Medulla oblongata (tissue), 1 donor: ENCODE data around the gene TMEM163.
"Not testable (repeated sequence)": the region's sequence is repeated elsewhere in the genome, so short reads cannot be mapped to it uniquely, and the experiment has no call there.

Source experiments
- DNase-seq: peaks from one replicate; pipeline ENCODE4 v3.0.0-alpha.2; 2015; ENCODE audit errors: extremely low spot score

The TMEM163 gene

DNA sequence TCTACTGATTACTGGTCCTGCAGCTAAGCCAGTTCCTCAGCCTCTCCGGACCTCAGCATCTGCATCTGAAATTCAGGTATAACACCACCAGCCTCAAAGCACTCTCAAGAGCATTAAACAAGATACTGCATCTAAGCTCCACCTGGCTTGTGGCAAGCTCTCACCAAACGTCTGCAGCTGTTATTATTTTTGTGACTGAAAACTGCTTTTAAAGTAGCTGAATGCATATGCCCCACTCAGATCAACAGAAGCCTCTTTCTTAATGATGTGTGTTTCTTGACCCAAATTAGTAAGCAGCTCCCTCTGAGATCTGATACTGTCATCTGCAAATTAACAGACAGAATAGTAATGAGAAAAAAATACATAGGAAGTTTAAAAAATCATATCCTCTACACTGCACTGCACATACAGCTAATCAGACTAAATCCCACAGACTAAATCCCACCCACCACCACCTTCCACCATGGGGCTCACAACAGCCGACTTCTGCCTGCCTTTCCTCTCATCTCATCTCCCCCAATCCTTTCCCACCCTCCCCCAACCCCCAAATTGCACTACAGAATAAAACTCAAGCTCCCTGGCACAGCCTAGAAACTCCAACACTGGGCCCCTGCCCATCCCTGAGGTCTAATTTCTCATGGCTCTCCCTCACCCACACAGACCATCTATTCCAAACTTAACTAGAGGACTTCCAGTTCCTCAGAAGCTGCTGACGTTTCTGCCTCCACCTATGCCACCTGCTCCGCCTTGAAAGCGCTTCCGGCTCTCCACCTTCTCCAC lies 52.9 kb downstream of the TMEM163 start:
- no peak for DNase-seq

DNA sequence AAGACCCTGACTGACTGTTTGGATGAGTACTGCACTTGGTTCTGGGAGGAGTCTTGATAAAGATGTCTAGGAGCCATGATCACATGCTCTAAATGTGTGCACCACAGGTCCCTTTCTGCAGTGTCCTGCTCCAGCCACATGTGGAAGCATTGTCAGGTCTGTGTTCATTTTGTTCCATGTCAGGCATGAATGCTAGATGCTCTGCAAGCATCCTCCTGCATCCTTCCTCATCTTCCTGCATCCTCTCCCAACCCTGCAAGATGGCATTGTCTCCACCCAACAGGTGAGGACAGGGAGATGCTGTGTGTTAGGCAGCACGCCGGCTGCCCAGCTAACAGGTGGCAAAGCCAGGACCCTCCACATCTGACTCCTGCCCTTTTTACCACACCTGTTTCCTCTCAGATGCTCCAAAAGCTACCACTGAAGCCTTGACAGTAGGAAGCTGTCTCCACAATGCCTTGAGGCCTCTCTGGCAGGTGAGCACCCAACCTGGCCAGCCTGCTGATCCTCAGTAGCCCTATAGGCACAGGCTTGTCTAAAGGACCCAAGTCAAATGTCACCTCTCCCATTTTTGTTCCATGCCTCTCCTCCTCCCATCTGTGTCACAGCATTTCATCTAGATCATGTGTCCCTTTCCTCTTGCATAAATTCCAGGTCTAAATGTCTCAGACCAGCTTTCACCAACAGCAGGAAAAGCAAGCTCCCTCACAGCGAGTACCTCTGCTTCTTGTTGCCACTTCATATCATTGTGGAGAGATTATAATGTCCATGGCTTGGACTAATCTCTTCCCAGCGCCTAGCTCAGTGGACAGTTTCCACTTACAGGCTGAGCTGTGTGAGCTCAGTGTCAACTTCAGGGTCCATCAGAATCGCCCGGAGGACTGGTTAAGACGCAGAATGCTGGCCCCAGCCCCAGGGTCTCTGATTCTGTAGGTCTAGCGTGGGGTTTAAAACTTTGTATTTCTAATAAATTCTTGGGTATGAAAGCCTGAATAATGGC lies 55.0 kb downstream of the TMEM163 start:
- no peak for DNase-seq

DNA sequence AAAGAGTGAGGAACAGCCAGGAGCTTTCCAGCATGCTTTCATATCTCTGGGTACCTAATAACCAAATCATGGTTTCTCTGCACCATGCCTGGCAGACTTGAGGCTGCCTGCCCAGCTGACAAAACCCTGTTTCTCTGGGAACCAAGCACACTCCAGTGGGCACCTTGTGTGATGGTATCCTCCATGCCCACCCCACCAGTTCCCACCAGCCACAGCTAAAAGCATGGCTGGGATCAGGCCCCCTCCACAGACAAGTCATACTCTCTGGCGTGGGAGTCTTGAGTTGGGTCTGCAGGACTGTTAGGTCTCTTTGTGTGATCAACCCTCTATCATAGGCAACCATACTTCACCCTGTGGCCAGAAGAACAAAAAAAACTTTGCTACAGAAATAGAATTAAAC lies 56.0 kb downstream of the TMEM163 start:
- DNase-seq = no peak

DNA sequence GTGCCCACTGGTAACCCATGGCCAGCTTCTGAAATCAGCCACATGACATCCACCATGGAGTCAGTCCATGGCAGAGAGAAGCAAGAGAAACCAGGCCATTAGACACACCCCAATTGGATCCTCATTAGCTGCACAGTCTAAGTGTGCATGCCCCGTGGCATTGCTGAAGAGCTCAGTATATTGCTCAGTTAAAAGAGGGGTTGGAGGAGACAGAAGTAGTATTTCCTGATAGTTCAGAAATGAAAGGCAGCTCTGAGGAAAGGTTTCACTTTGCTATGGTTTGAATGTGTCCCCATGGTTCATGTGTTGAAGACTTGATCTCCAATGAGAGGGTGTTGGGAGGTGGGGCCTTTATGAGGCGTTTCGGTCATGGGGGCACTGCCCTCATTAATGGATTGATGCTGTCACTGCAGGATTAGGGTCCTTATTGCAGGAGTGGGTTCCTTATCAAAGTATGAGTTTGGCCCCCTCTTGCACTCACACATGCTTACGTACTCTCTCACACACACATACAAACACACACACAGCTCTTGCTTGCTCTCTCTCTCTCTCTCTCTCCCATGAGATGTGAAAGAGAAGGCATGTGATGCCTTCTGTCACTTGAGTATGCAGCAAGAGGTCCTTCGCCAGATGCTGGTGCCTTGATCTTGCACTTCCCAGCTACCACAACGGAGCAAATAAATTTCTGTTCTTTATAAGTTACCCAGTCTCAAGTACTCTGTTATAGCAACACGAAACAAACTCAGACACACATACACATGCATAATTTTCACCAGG lies 58.0 kb downstream of the TMEM163 start:
- DNase-seq = no peak

DNA sequence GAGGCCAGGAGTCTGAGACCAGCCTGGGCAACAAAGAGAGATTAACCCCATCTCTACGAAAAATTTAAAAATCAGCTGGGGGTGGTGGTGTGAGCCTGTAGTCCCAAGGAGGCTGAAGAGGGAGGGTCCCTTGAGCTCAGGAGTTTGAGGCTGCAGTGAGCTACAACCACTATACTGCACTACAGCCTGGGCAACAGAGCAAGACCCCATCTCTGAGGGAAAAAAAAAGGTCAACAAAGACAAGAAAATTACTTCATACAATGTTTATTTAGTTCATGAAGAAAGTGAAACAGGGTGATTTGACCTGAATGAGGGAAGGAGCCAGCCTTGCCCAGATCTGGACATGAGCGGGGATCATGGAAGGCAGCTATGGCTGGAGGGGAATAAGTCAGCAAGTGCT lies 59.1 kb downstream of the TMEM163 start:
- no peak for DNase-seq

DNA sequence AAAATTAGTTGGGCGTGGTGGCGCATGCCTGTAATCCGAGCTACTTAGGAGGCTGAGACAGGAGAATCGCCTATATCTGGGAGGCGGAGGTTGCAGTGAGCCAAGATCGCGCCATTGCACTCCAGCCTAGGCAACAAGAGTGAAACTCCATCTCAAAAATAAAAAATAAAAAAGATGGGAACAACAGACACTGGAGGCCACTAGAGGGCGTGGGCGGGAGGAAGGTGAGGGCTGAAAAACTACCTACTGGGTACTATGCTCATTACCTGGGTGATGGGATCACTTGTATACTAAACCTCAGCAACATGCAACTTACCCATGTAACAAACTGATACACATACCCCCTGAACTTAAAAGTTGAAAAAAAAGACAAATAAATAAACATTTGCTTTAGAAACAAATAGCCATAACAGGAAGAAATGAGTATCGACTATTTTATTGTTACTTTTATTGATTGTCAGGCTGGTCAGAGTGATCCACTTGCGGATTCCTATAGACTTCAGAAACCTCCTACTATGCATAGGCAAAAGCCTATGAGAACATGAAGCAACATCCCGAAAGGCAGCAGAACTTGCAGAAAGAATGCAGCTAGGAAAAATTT lies 61.0 kb downstream of the TMEM163 start:
- no peak for DNase-seq

DNA sequence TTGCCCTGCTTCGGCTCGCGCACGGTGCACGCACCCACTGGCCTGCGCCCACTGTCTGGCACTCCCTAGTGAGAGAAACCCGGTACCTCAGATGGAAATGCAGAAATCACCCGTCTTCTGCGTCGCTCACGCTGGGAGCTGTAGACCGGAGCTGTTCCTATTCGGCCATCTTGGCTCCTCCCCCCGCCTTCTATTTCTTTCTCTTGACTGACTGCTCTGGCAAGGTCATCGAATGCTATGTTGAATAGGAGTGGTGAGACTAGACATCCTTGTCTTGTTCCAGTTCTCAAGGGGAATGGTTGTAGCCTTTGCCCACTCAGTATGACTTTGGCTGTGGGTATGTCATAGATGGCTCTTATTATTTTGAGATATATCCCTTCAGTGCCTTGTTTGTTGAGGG lies 62.4 kb downstream of the TMEM163 start:
- not testable (repeated sequence) for DNase-seq

DNA sequence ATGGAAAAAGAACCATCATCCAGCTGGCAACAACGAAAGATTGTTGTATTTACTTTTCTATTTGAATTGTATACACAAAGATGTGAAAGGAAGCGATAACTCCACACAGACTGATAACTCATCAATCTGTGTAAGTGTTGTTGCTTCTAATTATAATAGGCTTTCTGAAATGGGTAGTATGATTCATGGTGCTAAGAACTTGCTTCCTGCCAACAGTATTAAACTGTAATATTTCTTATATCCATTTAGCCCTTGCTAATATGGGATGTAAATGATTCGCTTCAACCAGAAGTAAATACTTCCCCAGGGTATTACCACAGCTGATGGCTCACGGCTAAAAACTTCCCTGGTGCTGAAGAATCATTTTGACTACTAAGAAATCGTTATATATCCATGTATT lies 70.2 kb downstream of the TMEM163 start:
- DNase-seq = no peak

DNA sequence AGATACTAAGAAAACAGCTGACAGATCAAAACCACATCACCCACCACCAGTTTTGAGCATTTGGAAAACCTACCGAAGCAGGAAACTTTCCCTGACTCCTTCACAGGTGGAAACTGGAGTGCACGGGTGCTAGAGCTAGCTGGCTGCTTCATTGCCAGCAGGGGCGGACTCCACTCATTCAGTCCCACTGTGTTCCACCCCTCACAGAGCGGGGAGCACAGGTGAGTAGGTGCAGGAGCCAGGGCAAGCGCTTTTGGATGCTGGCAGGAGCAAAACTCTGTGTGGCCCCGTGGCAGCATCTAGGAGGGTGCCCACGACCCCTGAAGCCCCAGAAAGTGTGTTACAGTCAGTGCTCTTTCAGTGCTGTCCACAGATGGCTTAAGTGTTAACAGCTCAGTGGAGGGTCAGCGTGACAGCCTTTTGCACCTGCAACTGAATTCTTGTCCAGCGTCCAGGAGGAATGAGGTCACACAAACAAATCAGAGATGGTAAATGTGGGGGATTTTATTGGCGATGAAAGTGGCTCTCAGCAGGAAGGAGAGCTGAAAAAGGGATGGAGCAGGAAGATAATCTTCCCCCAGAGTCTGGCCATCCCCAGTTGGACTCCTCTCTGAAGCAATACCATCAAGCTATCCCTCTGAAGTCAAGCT lies 71.1 kb downstream of the TMEM163 start:
- DNase-seq = no peak

DNA sequence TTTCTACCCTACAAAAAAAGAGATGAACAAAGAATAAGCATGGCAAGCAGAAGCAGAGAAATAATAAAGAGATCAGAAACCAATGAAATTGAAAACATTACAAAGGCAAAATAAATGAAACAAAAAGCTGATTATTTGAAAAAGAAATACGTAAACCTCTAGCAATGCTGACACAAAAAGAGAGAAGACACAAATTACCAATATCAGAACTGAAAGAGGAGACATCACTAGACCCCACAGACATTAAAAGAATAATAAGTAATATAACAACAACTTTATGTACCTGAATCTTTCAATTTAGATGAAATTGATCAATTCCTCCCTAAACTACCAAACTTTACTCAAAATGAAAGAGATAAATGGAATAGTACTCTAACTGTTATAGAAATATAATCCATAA lies 75.9 kb downstream of the TMEM163 start:
- no peak for DNase-seq

DNA sequence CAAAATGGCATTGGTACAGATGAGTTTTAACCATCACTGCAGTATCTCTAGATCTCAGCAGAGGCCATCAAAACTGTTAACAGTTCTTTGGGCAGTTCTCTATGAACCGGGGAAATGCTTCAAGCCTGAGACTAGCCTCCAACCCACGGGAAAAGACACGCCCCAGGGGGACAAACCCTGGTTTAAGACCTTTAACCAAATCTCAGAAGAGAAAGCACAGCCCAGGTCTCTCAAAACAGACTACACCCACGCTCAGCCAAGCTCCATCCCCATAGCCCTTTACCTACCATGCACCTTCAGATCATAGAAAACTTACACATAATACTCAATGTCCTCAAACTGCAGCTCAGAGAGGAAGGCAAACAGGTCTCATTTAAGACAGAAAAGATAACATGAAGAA lies 78.3 kb downstream of the TMEM163 start:
- no peak for DNase-seq

DNA sequence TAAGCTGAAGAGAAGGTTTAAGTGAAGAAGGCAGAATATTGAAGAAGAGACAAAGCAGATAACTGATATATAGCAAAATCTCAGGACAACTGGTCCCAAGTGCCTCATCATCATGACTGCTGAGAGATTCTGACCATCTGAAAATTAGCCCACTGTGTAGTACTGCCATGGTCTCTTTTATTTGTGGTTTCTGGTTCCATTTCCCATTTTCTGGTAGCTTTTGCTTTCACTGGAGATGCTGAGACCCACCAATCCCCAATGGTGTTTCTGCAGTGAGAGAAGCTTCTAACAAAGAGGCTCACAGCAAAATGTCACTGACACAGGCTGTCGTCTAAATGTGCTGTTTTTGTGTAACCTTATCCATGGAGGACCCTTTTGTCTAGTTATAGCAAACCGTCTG lies 79.5 kb downstream of the TMEM163 start:
- DNase-seq = no peak

DNA sequence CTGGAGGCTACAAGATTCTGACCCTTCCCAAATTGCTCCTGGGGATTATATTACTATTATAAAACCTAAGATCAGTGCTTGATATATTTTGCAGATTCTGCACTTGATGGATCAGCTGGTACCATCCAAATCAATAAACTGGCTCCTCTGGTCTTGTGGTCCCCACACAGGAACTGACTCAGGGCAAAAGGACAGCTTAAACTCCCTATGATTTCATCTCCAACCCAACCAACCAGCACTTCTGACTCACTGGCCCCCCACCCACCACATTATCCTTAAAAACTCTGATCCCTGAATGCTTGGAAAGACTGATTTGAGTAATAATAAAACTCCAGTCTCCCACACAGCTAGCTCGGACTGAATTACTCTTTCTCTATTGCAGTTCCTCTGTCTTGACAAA lies 82.1 kb downstream of the TMEM163 start:
- no peak for DNase-seq

DNA sequence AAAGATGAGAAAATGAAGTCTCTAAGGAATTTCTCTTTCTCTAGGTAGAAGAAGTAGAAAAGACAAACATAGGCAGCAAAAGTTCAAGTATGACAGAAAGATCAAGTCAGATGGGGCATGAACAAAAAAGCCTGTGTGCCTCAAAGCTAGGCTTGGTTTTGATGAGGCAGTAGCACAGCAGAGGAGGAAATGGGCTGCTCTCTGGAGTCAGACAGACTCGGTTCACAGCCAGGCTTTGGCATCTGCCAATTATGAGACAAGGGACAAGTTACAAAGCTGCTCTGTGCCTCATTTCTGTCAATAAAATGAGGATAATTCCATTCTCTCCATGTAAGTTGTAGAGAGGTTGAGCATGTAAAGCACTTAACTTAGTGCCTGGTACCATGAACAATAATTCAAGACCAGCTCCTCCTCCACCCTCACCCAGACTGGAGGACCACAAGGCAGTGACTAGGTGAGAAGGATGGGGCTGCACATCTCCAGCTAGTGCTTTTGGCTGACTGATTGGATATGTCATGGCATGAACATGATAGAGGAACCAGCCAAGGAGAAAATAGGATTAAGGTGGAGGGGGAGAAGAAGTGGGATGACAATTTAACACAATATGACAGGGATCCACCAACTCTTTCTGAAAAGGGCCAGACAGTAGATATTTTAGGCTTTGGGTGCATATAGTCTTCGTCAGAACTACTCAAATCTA lies 84.6 kb downstream of the TMEM163 start:
- DNase-seq = peak; percentile 66

DNA sequence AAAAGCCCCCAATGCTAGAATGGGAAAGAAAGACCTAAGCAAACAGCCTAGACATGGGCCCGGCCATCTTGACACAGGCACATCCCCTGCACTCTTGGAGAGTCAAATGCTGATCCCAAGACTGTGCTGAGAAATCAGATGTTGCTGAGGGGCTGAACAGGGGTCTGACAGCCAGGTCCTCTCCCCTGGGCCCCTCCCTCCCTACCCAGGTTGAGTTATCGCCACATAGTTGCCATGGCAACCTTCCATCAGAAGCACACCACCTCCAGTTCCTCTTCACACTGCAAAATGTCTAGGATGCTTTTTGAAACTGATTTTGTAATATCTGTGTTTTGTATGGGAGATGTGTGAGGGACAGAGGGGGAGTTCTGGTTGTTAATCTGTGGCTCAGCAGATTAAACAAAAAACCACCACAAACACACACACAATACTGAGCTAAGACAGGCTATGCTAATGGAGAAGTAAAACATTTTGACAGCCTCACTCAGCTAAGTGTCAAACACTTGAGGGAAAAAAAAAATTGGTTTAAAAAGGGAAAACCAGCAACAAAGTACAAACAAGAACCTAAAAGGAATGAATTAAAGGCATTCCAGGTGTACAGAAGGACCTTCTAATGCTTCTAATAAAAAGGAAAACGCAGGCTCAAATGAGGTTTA lies 88.2 kb downstream of the TMEM163 start:
- no peak for DNase-seq

DNA sequence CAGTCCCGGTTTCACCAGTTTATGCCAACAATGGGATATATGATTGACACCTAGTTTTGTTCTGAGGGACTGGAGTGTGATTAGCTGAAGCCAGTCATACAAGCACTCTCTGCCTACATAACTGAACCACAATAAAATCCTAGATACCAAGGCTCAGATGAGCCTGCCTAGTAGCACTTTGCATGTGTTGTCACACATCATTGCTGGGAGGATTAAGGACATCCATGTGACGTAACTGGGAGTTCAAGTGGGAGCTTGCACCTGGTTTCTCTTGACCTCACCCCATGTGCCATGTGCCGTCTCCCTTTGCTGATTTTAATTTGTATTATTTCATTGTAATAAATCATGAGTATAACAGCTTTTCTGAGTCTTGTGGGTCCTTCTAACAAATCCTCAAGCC lies 90.3 kb downstream of the TMEM163 start:
- no peak for DNase-seq

DNA sequence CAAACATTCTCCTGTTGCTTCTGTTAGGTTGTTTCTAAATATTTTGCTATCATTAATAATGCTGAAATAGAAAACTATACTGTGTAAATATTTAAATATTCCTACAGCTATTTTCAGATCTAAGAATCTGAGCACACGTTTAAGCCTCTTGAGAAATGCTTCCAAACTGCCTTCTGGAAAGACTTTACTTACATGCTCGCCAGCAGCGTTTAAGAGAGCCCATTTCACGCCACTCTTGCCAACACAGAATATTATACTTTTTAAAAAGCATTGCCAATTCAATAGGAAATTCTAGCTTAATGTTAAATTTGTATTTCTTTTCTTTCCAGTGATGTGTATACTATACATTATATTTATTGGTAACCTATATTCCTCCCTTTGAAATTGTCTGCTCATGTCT lies 92.0 kb downstream of the TMEM163 start:
- DNase-seq = no peak

DNA sequence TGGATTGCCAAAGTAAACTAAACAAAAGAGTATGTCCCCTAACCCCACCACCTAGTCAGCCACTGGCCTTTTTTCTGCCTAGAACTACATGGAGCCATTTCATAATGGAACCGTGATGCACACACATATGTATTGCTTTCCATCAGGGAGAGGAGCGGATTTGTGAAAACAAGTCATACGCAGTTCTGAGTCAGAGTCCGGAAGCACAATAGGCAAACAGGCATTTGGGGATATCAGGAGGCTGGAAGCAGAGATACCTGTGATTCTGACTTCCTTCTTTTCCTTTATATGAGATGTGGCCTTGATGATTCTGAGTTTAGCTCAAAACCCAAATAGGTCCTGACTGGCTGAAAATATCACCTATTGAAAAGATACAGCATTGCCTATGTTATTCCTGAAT lies 93.5 kb downstream of the TMEM163 start:
- no peak for DNase-seq

DNA sequence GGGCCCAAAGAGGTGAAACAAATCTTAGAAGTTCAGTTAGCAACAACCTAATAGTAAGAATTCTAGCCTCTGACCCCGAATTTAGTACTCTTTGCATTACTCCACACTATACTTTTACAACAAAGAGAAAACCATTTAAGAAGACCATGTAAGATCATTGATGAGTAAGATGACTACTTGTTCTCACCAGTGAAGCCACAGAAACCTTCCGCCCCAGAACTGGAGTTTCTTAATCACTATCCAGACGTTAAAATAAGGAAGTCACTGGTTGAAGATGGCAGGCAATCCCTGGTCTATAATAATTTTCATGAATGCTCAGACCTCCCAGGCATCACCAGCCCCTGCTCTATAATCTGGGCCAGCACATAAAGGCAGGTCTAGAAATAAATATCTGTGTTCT lies 95.0 kb downstream of the TMEM163 start:
- DNase-seq = no peak

DNA sequence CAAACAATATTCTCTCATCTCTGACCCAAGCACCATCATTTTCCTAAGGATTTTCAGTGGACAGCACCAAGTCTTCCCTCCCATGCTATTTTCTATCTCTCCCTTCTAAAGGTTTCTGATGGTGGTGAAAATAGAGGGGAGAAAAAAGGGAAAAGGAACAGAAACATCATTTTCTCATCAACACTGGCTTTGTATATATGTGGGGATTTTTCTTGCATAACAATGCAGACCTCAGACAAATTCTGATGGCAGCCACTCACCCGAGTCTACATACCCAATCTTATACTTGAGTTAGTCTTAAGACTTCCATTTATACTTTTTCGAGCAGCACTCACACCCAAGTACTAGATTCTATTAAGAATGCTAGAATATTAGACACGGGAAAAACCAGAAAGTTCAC lies 95.8 kb downstream of the TMEM163 start:
- no peak for DNase-seq
